Neural progenitor cell (in vitro differentiated cells): ENCODE data around the gene PITPNC1. TPM values are rescaled to one million over a fixed set of nuclear protein-coding genes. Genes with fewer than 3 reads are reported as not detected.

ENCODE experiments used
- DNase-seq: peaks from one replicate; pipeline ENCODE4 v3.0.0-alpha.2; 2016; ENCODE audit warnings: low spot score
- H2AFZ ChIP-seq: fragments of 200-600 bp; sonication (generic); replicated peaks from 2 replicates; pipeline ENCODE4 v1.6.1; 2016; ENCODE audit warnings: antibody characterized with exemption
- H3F3A ChIP-seq: fragments of 200-600 bp; sonication (generic); 2 replicates; pipeline ENCODE4 v1.6.1; 2016; ENCODE audit warnings: antibody characterized with exemption, low read depth
- H3K27ac ChIP-seq: fragments of 200-600 bp; sonication (generic); 2 replicates; pipeline ENCODE4 v1.5.1; 2016; ENCODE audit warnings: mild to moderate bottlenecking
- H3K27me3 ChIP-seq: fragments of 200-600 bp; sonication (generic); 2 replicates; pipeline ENCODE4 v1.6.1; 2016; ENCODE audit warnings: mild to moderate bottlenecking, moderate library complexity
- H3K36me3 ChIP-seq: fragments of 200-600 bp; sonication (generic); 2 replicates; pipeline ENCODE4 v1.5.1; 2016
- H3K4me1 ChIP-seq: fragments of 200-600 bp; sonication (generic); 2 replicates; pipeline ENCODE4 v1.6.1; 2016; ENCODE audit warnings: mixed run types
- H3K4me2 ChIP-seq: fragments of 200-600 bp; sonication (generic); 2 replicates; pipeline ENCODE4 v1.6.1; 2016
- H3K4me3 ChIP-seq: fragments of 200-600 bp; sonication (generic); 2 replicates; pipeline ENCODE4 v1.5.1; 2016
- H3K79me2 ChIP-seq: fragments of 200-600 bp; sonication (generic); 2 replicates; pipeline ENCODE4 v1.6.1; 2016; ENCODE audit warnings: low read depth
- H3K9ac ChIP-seq: fragments of 200-600 bp; sonication (generic); 2 replicates; pipeline ENCODE4 v1.6.1; 2016
- H3K9me3 ChIP-seq: fragments of 200-600 bp; sonication (generic); 2 replicates; pipeline ENCODE4 v1.5.1; 2016; ENCODE audit warnings: low read depth
- H4K20me1 ChIP-seq: fragments of 200-600 bp; sonication (generic); 2 replicates; pipeline ENCODE4 v1.6.1; 2016; ENCODE audit warnings: low read depth
- H3K27ac Mint-ChIP-seq: 3 replicates; pipeline ENCODE4 v1.8.0; 2021; ENCODE audit warnings: mixed read lengths
- H3K27me3 Mint-ChIP-seq: 2 replicates; pipeline ENCODE4 v1.8.0; 2022; ENCODE audit warnings: low read depth, mild to moderate bottlenecking, inconsistent platforms, moderate library complexity, mixed read lengths; ENCODE audit not compliant: insufficient read depth
- H3K36me3 Mint-ChIP-seq: 3 replicates; pipeline ENCODE4 v1.8.0; 2021; ENCODE audit warnings: mixed read lengths
- H3K4me1 Mint-ChIP-seq: 3 replicates; pipeline ENCODE4 v1.8.0; 2021; ENCODE audit warnings: mixed read lengths
- H3K4me3 Mint-ChIP-seq: 3 replicates; pipeline ENCODE4 v1.8.0; 2021; ENCODE audit warnings: mild to moderate bottlenecking, moderate library complexity, mixed read lengths
- H3K9me3 Mint-ChIP-seq: 3 replicates; pipeline ENCODE4 v1.8.0; 2020; ENCODE audit warnings: mixed read lengths
- EZH2 ChIP-seq: fragments of 200-600 bp; sonication (generic); IDR thresholded peaks from 2 replicates; pipeline ENCODE4 v1.6.1; 2017; ENCODE audit warnings: antibody characterized with exemption, mild to moderate bottlenecking, moderate library complexity
- EZH2phosphoT487 ChIP-seq: fragments of 200-600 bp; sonication (generic); IDR thresholded peaks from 2 replicates; pipeline ENCODE4 v1.6.1; 2017; ENCODE audit warnings: antibody characterized with exemption
- total RNA-seq: library from RNA; depleted of rRNA; stranded (reverse); fragments of >200 nt; gene quantifications from 2 replicates; pipeline ENCODE4 v1.2.3, GENCODE V29; 2015; ENCODE audit warnings: low replicate concordance
- TF ChIP-seq, protein P1 (sequence below): fragments of 200-600 bp; sonication (generic); IDR thresholded peaks from 2 replicates; pipeline ENCODE4 v1.5.1; 2017; ENCODE audit warnings: antibody characterized with exemption, mild to moderate bottlenecking

The PITPNC1 gene
- total RNA-seq, 1 donor from 2014 or later, result 8.1 TPM

- peaks cover 62% of the 10 kb centered on the region for H4K20me1 ChIP-seq
- H3F3A ChIP-seq, result peaks cover 10% of the 10 kb centered on the region
- Mint-ChIP-seq H3K27me3 (no peaks in the 10 kb centered on the region), H3K27ac (no peak overlapping the region), H3K4me3 (no peak overlapping the region), H3K36me3 (peaks cover 13% of the 10 kb centered on the region), H3K9me3 (no peaks in the 10 kb centered on the region), H3K4me1 (peaks cover 17% of the 10 kb centered on the region)
- no peak overlapping the region for H3K9ac ChIP-seq
- no peak overlapping the region for H3K4me3 ChIP-seq
- no peak overlapping the region for H2AFZ ChIP-seq
- H3K4me1 ChIP-seq, result peaks cover 4% of the 10 kb centered on the region
- H3K27ac ChIP-seq, result no peak overlapping the region
- no peak overlapping the region for H3K4me2 ChIP-seq
- H3K9me3 ChIP-seq, result no peaks in the 10 kb centered on the region
- H3K79me2 ChIP-seq, result peaks cover 93% of the 10 kb centered on the region
- DNase-seq, result no peak
- no peaks in the 10 kb centered on the region for H3K36me3 ChIP-seq
- no peaks in the 10 kb centered on the region for H3K27me3 ChIP-seq
- TF ChIP-seq EZH2phosphoT487 (no peak), EZH2 (no peak)
- TF ChIP-seq, protein P1, sequence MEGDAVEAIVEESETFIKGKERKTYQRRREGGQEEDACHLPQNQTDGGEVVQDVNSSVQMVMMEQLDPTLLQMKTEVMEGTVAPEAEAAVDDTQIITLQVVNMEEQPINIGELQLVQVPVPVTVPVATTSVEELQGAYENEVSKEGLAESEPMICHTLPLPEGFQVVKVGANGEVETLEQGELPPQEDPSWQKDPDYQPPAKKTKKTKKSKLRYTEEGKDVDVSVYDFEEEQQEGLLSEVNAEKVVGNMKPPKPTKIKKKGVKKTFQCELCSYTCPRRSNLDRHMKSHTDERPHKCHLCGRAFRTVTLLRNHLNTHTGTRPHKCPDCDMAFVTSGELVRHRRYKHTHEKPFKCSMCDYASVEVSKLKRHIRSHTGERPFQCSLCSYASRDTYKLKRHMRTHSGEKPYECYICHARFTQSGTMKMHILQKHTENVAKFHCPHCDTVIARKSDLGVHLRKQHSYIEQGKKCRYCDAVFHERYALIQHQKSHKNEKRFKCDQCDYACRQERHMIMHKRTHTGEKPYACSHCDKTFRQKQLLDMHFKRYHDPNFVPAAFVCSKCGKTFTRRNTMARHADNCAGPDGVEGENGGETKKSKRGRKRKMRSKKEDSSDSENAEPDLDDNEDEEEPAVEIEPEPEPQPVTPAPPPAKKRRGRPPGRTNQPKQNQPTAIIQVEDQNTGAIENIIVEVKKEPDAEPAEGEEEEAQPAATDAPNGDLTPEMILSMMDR, result no peak
Observed at GRCh38 chr17:67360880-67361279, 16.2 kb upstream of the PITPNC1 start.

DNA sequence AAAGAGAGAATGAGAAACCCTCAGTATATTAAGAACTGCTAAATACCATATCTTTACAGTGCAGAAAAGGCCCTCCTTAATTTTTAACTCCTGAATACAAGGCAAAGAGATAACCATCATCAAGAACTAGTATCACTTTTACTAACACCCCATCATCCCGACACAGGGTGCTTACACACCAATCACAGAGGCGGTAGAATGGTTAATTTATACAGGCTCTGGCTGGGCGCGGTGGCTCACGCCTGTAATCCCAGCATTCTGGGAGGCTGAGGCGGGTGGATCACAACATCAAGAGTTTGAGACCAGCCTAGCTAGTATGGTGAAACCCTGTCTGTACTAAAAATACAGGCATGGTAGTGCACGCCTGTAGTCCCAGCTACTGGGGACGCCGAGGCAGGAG is 14.9 kb upstream of the PITPNC1 start:
- TF ChIP-seq, protein P1, result no peak
- TF ChIP-seq EZH2 (no peak), EZH2phosphoT487 (no peak)
- H4K20me1 ChIP-seq, result peaks cover 62% of the 10 kb centered on the region
- peaks cover 12% of the 10 kb centered on the region for H3K36me3 Mint-ChIP-seq
- H2AFZ ChIP-seq, result no peak overlapping the region
- no peak for DNase-seq
- no peak overlapping the region for H3K4me3 ChIP-seq
- no peaks in the 10 kb centered on the region for H3K36me3 ChIP-seq
- H3K9ac ChIP-seq, result no peak overlapping the region
- H3K27me3 ChIP-seq, result no peaks in the 10 kb centered on the region
- H3K9me3 Mint-ChIP-seq, result no peaks in the 10 kb centered on the region
- H3K4me3 Mint-ChIP-seq, result no peak overlapping the region
- H3F3A ChIP-seq, result peaks cover 10% of the 10 kb centered on the region
- no peaks in the 10 kb centered on the region for H3K9me3 ChIP-seq
- peaks cover 94% of the 10 kb centered on the region for H3K79me2 ChIP-seq
- H3K4me1 Mint-ChIP-seq, result peaks cover 21% of the 10 kb centered on the region
- no peaks in the 10 kb centered on the region for H3K27me3 Mint-ChIP-seq
- no peak overlapping the region for H3K27ac ChIP-seq
- H3K4me1 ChIP-seq, result peaks cover 4% of the 10 kb centered on the region
- no peak overlapping the region for H3K27ac Mint-ChIP-seq
- H3K4me2 ChIP-seq, result no peak overlapping the region

- Mint-ChIP-seq H3K4me1 (peaks cover 23% of the 10 kb centered on the region), H3K4me3 (peak overlapping the region; percentile 97), H3K27me3 (no peaks in the 10 kb centered on the region), H3K27ac (peak overlapping the region; percentile 90), H3K9me3 (no peaks in the 10 kb centered on the region), H3K36me3 (peaks cover 12% of the 10 kb centered on the region)
- H3K9ac ChIP-seq, result peak overlapping the region; percentile 97
- H4K20me1 ChIP-seq, result peaks cover 49% of the 10 kb centered on the region
- peaks cover 65% of the 10 kb centered on the region for H3K79me2 ChIP-seq
- H3K36me3 ChIP-seq, result no peaks in the 10 kb centered on the region
- H3K4me3 ChIP-seq, result peak overlapping the region; percentile 87
- no peaks in the 10 kb centered on the region for H3K9me3 ChIP-seq
- peak overlapping the region; percentile 94 for H3K4me2 ChIP-seq
- TF ChIP-seq, protein P1, result no peak
- TF ChIP-seq EZH2phosphoT487 (no peak), EZH2 (no peak)
- no peak for DNase-seq
- peaks cover 4% of the 10 kb centered on the region for H3K4me1 ChIP-seq
- no peak overlapping the region for H2AFZ ChIP-seq
- H3F3A ChIP-seq, result peaks cover 10% of the 10 kb centered on the region
- no peaks in the 10 kb centered on the region for H3K27me3 ChIP-seq
- H3K27ac ChIP-seq, result no peak overlapping the region
Observed at GRCh38 chr17:67364847-67365737, 12.0 kb upstream of the PITPNC1 start.
